ENCODE results near the gene ITSN1. TPM values are rescaled to one million over a fixed set of nuclear protein-coding genes. Genes with fewer than 3 reads are reported as not detected.

Gene ITSN1
- total RNA-seq, 1 experiment from 2014 or later: 30.6 TPM

GRCh38 chr21:33797565-33797964 lies 155.3 kb downstream of the ITSN1 start:
- CTCF ChIA-PET: no interaction called here
- Mint-ChIP-seq H3K4me1 (ENCODE audit: low read depth, unreplicated experiment) (no peaks in the 10 kb centered on the region), H3K36me3 (ENCODE audit: insufficient read depth, unreplicated experiment) (no peaks in the 10 kb centered on the region), H3K4me3 (ENCODE audit: low read depth, unreplicated experiment) (no peak overlapping the region), H3K27ac (ENCODE audit: unreplicated experiment) (no peak overlapping the region), H3K27me3 (ENCODE audit: unreplicated experiment) (no peaks in the 10 kb centered on the region), H3K9me3 (ENCODE audit: low read depth, unreplicated experiment) (no peaks in the 10 kb centered on the region)
- no TSS peak for BruUV-seq (replicated peaks)
- no peak for DNase-seq
- TF ChIP-seq, protein P1, sequence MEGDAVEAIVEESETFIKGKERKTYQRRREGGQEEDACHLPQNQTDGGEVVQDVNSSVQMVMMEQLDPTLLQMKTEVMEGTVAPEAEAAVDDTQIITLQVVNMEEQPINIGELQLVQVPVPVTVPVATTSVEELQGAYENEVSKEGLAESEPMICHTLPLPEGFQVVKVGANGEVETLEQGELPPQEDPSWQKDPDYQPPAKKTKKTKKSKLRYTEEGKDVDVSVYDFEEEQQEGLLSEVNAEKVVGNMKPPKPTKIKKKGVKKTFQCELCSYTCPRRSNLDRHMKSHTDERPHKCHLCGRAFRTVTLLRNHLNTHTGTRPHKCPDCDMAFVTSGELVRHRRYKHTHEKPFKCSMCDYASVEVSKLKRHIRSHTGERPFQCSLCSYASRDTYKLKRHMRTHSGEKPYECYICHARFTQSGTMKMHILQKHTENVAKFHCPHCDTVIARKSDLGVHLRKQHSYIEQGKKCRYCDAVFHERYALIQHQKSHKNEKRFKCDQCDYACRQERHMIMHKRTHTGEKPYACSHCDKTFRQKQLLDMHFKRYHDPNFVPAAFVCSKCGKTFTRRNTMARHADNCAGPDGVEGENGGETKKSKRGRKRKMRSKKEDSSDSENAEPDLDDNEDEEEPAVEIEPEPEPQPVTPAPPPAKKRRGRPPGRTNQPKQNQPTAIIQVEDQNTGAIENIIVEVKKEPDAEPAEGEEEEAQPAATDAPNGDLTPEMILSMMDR (IDR thresholded peaks at IDR 0.05; ENCODE audit: unreplicated experiment): no peak
- intact Hi-C loops (cut with micrococcal nuclease; ENCODE audit: unreplicated experiment): no loop called here

GRCh38 chr21:33799378-33800090 lies 157.2 kb downstream of the ITSN1 start:
- no peak overlapping the region for H3K27ac Mint-ChIP-seq (ENCODE audit: unreplicated experiment)
- H3K9me3 Mint-ChIP-seq (ENCODE audit: low read depth, unreplicated experiment): no peaks in the 10 kb centered on the region
- no peak overlapping the region for H3K4me3 Mint-ChIP-seq (ENCODE audit: low read depth, unreplicated experiment)
- no peaks in the 10 kb centered on the region for H3K4me1 Mint-ChIP-seq (ENCODE audit: low read depth, unreplicated experiment)
- TF ChIP-seq, protein P1 (IDR thresholded peaks at IDR 0.05; ENCODE audit: unreplicated experiment): no peak
- BruUV-seq (replicated peaks): no TSS peak
- H3K36me3 Mint-ChIP-seq (ENCODE audit: insufficient read depth, unreplicated experiment): no peaks in the 10 kb centered on the region
- intact Hi-C loops (cut with micrococcal nuclease; ENCODE audit: unreplicated experiment): no loop called here
- CTCF ChIA-PET: no interaction called here
- no peak for DNase-seq
- H3K27me3 Mint-ChIP-seq (ENCODE audit: unreplicated experiment): no peaks in the 10 kb centered on the region

DNA sequence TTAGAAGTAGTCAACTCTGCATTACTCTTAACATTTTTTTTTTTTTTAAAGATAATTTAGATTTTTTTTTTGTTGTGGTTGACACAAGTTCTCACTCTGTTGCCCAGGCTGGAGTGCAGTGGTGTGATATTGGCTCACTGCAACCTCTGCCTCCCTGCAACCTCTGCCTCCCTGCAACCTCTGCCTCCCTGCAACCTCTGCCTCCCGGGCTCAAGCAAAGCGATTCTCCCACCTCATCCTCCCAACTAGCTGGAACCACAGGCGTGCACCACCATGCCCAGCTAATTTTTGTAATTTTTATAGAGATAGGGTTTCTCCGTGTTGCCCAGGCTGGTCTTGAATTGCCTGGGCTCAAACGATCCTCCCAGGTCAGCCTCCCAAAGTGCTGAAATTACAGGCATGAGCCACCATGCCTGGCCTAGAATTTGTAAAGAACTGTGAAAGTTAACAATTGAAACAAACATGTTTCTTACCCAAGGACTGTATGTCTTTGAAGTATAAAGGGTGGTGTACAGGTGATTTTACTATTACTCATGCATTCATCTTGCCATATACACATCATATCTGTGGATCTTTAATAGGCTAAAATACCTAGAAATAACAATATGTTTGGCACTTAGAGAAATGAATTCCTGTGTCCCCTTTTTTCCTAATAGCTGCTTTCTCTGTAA lies 158.6 kb downstream of the ITSN1 start:
- no peaks in the 10 kb centered on the region for H3K4me1 Mint-ChIP-seq (ENCODE audit: low read depth, unreplicated experiment)
- DNase-seq: no peak
- no peaks in the 10 kb centered on the region for H3K9me3 Mint-ChIP-seq (ENCODE audit: low read depth, unreplicated experiment)
- H3K27ac Mint-ChIP-seq (ENCODE audit: unreplicated experiment): no peak overlapping the region
- intact Hi-C loops (cut with micrococcal nuclease; ENCODE audit: unreplicated experiment): no loop called here
- no peaks in the 10 kb centered on the region for H3K27me3 Mint-ChIP-seq (ENCODE audit: unreplicated experiment)
- CTCF ChIA-PET: no interaction called here
- H3K36me3 Mint-ChIP-seq (ENCODE audit: insufficient read depth, unreplicated experiment): no peaks in the 10 kb centered on the region
- BruUV-seq (replicated peaks): no TSS peak
- TF ChIP-seq, protein P1 (IDR thresholded peaks at IDR 0.05; ENCODE audit: unreplicated experiment): no peak
- H3K4me3 Mint-ChIP-seq (ENCODE audit: low read depth, unreplicated experiment): no peak overlapping the region

- intact Hi-C loops (cut with micrococcal nuclease; ENCODE audit: unreplicated experiment): no loop called here
- no peak overlapping the region for H3K4me3 Mint-ChIP-seq (ENCODE audit: low read depth, unreplicated experiment)
These were observed 159.4 kb downstream of the ITSN1 start for GRCh38 chr21:33801424-33802405.

More at GRCh38 chr21:33801424-33802405, 159.4 kb downstream of the ITSN1 start:
- H3K36me3 Mint-ChIP-seq (ENCODE audit: insufficient read depth, unreplicated experiment): no peaks in the 10 kb centered on the region
- no peaks in the 10 kb centered on the region for H3K27me3 Mint-ChIP-seq (ENCODE audit: unreplicated experiment)
- TF ChIP-seq, protein P1 (IDR thresholded peaks at IDR 0.05; ENCODE audit: unreplicated experiment): no peak
- no peaks in the 10 kb centered on the region for H3K4me1 Mint-ChIP-seq (ENCODE audit: low read depth, unreplicated experiment)
- DNase-seq: peak; percentile 54
- H3K27ac Mint-ChIP-seq (ENCODE audit: unreplicated experiment): no peak overlapping the region
- CTCF ChIA-PET: no interaction called here
- BruUV-seq (replicated peaks): no TSS peak
- no peaks in the 10 kb centered on the region for H3K9me3 Mint-ChIP-seq (ENCODE audit: low read depth, unreplicated experiment)
